Medulla oblongata (tissue), 1 donor: Measurements from ENCODE around the gene BLOC1S1.
"Not testable (repeated sequence)": the region's sequence is repeated elsewhere in the genome, so short reads cannot be mapped to it uniquely, and the experiment has no call there.

Experiments
- DNase-seq: peaks from one replicate; pipeline ENCODE4 v3.0.0-alpha.2; 2015; ENCODE audit errors: extremely low spot score

BLOC1S1 gene

DNA sequence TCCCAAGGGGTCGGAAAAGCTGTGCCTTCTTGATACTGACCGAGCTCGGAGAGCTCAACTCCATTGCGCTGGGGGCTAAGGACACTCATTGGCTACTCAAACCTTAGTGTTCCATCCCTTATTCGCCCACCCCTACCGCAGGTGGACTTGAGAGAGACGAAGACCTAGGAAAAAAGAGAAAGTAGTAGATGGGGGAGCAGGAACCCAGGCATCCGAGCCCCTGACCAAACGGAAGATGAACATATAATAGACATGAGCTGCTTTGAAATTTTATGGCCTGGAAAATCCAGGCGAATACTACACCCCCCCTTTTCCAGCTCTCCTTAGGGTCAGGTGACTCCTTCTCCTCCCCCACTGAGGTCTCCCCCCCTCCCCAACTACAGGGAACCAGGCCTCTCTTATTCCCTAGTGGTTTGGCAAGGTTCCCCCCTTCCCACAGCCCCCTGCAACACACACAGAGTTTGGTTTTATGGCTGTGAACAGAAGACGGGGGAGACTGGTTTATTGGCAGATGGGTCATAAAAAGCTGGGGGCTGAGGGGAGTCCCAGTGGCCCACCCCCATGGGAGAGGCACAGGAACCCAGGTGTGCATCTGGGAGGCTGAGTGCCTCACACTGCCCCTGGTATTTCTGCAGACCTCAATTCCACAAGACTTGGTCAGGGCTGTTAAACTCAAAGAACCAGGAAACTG is 28.6 kb downstream of the BLOC1S1 start:
- DNase-seq: no peak

DNA sequence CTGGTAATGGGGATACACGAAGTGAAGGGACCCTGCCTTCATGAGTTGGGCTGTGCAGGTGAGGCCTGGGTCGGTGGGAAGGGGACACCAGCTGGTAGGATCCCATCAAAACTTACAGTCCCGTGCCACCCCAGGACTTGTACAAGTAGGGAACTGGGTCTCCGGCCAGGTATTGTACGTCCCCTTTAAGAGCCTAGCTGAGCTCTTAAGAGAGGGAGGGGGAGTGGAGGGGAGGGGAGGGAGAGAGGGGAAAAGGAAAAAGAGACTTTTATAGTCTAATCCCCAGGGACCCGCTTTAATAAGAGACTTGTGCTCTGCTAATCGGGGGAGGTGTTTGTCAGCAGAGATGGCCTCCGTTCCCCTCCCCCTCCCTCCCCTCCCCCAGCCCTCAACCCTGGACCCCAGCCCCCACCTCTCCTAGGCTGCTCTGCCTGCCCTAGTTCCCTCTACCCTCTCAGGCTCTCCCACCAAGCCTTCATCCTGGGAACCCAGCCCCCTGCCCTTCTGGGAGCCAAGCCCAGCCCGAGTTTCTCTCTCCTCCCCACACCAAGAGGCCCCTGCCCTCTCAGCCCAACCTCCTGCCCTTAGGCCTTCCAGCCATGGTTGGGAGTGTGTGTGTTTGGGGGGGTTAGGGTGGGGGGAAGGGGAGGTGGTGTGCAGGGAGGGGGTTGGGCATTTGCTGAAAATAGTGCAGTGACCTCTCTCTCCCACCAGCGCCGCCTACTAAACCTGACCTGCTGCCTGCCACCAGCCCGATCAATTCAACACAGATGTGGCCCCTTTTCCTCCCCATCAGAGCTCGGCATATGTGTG is 29.7 kb downstream of the BLOC1S1 start:
- DNase-seq: no peak

DNA sequence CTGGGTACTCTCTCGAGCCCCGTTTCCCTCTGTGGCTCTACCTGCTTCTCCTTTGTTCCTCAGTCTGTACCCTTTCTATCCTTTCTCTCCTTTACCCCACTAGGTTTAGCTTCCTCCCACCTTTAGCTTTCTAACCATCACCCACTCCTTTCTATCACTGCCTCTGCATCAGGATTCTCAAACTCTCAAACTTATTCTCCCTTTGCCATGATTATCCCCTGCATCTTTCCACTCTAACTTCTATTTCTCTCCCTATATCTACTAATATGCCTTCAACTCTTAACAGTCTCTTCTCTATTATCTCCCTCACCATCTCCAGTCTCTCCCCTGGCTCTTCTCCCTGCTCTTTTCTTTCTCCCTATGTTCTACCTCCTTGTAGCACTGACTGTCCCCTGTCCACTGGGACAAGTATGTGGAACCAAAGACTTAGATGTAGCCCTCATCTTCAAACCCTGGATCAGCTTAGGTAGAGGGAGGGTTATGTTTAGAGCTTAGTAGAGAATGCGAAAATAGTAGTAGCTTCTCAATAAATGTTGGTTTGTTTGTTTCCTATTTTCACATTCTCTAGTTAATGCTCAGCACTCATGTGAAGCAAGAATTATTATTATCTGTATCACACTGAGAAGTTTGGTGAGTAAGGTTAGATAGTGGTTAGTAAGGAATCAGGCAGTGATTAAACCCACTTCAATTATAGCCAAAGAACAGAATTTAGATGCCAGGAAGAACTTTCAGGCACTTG is 30.5 kb downstream of the BLOC1S1 start:
- no peak for DNase-seq

DNA sequence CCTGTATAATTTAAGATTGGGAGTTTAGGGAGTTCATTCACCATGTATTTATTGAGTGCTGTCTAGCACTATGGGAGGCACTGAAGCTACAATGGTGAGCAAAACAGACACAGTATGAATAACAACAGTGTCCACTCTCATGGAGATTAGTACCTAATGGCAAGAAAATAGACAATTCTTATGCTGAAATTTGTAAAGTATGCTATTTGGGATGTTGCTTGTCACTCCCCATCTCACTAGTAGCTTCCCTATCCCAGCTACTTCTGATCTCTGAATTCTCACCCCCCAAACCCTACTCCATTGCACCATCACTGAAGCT is 31.0 kb downstream of the BLOC1S1 start:
- DNase-seq: no peak

DNA sequence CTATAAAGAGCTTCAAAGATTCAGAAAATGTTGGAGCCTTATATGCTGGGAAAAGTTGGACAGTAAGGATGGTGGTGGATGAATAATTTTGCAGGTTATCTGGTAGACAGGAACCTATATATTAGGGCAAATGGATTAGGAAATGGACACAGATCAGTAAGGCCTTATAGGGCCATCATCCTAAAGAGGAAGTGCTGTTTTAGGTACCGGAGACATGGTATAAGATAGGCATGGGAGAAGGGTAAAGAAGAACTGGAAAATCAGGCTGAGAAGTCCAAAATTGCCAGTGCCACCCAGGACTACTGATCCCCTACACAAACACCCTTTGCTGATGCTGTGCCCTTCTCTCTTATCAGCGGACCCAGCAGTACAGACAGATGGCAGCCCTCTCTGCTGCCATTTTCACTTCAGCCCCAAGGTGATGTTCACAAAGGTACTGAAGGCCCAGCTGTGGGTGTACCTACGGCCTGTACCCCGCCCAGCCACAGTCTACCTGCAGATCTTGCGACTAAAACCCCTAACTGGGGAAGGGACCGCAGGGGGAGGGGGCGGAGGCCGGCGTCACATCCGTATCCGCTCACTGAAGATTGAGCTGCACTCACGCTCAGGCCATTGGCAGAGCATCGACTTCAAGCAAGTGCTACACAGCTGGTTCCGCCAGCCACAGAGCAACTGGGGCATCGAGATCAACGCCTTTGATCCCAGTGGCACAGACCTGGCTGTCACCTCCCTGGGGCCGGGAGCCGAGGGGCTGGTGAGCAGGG is 32.6 kb downstream of the BLOC1S1 start:
- no peak for DNase-seq

DNA sequence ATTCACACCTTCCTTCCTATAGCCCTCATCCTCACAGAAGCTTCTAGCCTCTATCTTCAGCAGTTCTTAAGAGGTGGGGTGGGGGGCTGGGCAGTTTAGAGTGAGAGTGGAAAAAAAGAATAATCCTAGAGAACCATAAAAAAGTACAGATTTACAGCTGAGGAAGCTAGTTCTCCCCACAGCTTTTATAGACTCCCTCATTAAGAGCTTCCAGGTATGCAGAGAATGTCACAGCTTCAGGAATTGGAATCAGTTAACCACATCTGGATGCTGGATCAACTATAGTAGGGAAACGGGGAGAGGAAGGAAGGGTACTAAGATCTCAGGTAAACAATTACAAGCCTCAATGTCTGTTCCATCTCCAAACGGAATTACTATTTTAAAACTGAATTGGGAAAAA is 39.4 kb downstream of the BLOC1S1 start:
- DNase-seq: no peak

DNA sequence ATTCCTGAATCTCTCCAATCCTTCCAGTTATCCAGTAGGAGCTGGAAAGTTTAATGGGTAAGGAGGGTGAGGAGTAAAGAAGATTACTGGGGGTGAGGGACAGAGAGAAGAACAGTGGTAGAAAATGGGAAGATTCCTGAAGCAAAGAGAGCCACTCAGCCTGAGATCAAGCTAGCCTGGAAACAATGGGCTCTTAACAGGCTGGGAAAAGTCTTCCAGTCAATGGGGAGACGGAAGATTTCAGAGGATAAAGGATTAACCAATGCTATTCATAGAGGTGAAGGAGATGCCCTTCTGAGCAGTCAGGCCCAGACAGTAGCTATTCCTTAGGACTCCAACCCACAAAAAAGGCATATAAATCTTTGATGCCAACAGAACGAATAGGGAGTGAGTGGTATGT is 41.9 kb downstream of the BLOC1S1 start:
- DNase-seq: no peak

DNA sequence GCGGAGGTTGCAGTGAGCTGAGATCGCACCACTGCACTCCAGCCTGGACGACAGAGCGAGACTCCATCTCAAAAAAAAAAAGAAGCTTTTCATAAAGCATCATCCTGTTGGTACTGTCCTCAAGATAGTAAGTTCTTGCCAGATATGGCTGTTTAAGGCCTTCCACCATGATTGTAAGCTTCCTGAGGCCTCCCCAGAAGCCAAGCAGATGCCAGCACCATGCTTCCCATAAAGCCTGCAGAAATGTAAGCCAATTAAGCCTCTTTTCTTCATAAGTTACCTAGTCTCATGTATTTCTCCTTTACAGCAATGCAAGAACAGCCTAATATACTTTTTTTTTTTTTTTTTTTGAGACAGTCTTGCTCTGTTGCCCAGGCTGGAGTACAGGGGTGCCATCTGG is 42.7 kb downstream of the BLOC1S1 start:
- not testable (repeated sequence) for DNase-seq

DNA sequence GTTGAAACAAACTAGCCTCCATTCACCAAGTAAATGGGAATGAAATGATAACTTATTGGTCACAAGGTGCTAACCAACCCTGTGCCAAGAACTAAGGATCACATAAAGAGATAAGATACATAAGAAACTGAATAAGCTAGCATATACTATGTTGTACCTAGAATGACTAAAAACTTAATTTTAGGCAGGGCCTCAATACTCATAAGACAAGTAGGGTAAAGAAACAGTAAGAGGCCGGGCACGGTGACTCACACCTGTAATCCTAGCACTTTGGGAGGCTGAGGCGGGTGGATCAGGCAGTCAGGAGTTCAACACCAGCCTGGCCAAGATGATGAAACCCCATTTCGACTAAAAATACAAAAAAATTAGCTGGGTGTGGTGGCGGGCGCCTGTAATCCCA is 44.8 kb downstream of the BLOC1S1 start:
- no peak for DNase-seq

DNA sequence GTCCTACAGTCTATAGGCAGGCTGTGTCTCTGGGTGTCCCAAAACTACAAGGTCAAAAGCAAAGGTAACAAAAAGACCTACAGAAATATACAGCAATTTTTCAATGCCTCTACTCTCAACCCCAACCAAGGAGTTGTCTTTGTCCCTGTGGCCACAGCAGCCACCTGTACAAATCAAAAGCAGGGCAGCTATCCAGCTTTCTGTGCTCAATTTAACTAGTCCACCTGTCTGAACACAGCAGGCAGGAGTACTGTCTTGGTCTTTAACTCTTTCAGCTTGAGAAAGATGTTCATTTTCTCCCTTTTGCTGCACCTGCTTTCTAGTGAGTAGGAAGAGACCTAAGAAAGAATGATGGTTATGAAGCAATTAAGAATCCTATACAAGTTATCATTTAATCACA is 46.8 kb downstream of the BLOC1S1 start:
- no peak for DNase-seq

DNA sequence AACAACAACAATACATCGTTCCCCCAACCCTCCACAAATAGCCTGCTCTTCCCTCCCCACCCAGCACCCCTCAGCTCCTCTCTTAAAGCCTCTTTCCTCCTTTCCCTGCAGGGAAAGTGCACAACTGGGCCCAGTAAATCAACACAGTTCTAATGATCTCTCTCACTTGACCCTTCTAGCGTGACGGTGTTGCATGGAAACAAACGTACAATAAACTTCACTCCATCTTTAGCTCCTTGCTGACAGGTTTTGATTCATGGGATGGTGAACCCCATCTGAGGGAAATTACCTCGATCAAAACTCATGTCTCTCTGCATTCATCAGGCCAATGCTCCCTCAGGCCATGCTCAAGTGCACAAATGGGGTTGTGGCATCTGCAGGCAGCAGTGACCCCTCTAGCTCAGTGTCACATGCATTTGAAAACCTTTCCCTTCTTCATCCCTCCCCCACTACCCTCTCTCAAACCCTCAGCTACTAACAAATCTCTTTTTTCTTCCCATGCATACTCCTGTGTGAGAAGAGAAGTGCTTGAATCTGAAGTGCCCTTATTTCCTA is 50.0 kb downstream of the BLOC1S1 start:
- no peak for DNase-seq

DNA sequence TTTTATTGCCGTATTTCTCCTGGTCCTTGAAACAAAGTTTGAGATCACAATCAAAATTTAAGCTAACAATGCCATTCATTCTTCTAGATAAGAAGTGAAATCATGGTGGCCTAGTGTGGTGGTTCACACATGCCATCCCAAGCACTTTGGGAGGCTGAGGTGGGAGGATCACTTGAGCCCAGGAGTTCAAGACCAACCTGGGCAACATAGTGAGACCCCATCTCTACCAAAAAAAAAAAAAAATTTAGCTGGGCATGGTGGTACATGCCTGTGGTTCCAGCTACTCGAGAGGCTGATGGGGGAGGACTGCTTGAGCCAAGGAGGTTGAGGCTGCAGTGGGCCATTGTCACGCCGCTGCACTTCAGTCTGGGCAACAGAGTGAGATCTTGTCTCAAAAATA is 51.3 kb downstream of the BLOC1S1 start:
- DNase-seq: no peak
